GM21526 (cell line): Measurements from ENCODE around the gene ELOVL6.
"Not testable (repeated sequence)": the region's sequence is repeated elsewhere in the genome, so short reads cannot be mapped to it uniquely, and the experiment has no call there.

ENCODE experiments used
- ATAC-seq: cut with Tn5 transposase; IDR thresholded peaks from one replicate; pipeline ENCODE4 v1.9.1; 2021; ENCODE audit warnings: moderate library complexity; ENCODE audit not compliant: unreplicated experiment, low FRiP score

Gene ELOVL6

GRCh38 chr4:110196871-110197528, 1.4 kb downstream of the ELOVL6 start:
- ATAC-seq = peak; percentile 26

GRCh38 chr4:110196206-110196870, 2.1 kb downstream of the ELOVL6 start:
- peak; percentile 31 for ATAC-seq

DNA sequence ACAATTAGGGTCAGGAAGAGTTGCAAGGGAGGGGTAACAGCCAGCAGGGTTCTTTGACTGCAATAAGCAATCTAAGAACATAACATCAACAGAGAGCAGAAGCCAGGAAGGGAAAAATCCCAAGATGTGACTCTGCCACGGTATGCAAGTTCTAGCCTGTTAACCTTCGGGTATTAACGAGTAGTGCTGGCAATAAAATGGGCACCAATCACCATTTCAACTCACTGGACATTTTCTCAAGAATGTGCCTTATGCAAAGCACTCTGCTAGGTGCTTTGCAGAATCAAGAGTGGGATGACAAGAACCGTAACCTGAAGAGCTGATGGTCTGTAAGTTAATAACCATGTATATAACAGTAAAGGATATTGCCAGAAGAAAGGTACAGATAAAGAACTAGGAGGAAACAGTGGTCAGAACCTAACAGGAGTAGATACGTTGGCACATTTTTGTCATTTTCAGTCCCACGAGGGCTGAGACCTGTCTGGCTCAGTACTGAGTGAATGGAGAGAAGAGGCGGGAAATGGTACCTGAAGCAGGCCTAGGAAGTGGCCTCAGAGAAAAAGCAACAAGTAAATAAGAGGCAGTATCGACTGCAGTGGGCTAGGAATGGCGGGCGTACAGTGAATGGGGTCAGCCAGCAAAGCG, 2.7 kb downstream of the ELOVL6 start:
- peak; percentile 1 for ATAC-seq

DNA sequence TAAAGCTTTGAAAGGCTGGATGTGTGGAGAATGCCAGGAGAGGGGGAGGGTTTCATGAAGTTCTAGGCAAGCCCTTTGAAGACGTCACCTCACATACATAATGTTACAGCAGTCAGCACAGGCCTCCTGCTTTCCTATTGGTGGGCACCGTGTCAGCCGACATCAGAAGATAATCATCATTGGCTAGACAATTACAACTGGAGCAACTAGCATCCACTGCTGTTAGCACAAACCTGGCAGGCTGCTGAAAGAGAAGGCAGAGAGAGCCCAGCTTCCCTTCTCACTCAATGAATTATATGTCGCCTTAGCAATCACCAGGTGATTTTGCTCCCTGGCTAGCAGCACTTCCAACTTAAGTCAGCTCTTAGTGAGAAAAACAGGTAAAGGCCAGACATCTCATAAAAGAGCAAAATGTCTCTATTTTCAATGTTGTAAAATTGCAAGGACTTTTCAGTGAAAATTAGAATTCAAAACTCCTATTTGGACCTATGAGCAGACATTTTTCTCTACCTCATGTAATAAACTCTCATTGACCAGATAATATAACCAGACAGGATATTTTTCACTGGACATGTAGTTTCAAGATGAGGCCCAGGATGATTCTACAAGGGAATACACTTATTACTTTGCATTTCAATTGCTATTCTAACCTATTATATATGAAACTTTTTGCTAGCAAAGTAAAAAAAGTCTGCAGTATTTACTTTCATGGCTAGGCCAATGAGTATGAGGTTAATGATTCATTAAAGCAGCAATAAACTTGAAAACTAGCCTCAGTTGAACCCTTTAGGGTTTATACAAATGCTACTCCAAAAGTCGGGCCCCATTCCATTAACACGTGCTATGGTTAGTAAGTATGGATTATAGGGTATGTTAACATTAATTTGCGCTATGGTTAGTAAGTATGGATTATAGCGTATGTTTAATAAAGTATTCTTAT, 4.3 kb downstream of the ELOVL6 start:
- ATAC-seq = peak; percentile 86

GRCh38 chr4:110193287-110193686, 5.1 kb downstream of the ELOVL6 start:
- ATAC-seq = not testable (repeated sequence)

GRCh38 chr4:110190249-110190648, 8.2 kb downstream of the ELOVL6 start:
- ATAC-seq = no peak

- no peak for ATAC-seq
Measured at GRCh38 chr4:110188113-110188512, 10.3 kb downstream of the ELOVL6 start.

DNA sequence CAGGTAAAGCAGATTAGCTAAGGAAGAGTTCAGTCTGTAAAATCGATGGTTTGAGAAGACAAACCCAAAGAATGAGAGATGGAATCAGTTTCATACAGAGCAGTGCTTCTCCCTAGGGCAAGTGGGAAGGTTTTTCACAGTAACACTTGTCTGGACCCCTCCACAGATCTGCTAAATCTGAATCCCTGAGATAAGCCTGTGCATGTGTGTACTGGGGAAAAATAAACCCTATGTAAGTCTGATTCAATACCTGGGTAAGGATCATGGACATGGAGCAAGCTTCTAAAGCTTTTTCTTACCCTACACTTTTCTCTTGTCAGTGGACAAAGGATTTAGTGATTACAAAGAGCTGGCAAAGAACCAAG, 13.6 kb downstream of the ELOVL6 start:
- ATAC-seq = no peak

GRCh38 chr4:110184140-110184790, 14.2 kb downstream of the ELOVL6 start:
- no peak for ATAC-seq

GRCh38 chr4:110183643-110184042, 14.8 kb downstream of the ELOVL6 start:
- ATAC-seq = no peak

- no peak for ATAC-seq
Measured at GRCh38 chr4:110183058-110183457, 15.4 kb downstream of the ELOVL6 start.

GRCh38 chr4:110181890-110182289, 16.5 kb downstream of the ELOVL6 start:
- no peak for ATAC-seq

- no peak for ATAC-seq
Measured at GRCh38 chr4:110175634-110176033, 22.8 kb downstream of the ELOVL6 start.

- ATAC-seq = no peak
Measured at GRCh38 chr4:110172972-110173371, 25.4 kb downstream of the ELOVL6 start.

DNA sequence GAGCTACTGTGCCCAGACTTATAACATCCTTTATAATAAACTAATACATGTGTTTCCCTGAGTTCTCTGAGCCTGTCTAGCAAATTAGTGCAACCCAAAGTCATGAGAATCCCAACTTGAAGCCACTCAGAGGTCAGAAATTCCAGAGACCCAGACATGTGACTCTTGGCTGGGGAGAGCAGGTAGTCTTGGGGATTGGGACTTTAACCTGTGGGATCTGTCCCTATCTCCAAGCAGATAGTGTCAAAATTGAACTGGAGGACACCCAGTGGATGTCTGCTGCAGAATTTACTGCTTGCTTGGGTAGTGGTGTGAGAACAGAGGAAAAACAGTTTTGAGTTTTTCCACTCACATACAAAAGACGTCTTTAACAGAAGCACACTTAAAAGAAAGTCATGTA, 26.4 kb downstream of the ELOVL6 start:
- ATAC-seq = no peak

DNA sequence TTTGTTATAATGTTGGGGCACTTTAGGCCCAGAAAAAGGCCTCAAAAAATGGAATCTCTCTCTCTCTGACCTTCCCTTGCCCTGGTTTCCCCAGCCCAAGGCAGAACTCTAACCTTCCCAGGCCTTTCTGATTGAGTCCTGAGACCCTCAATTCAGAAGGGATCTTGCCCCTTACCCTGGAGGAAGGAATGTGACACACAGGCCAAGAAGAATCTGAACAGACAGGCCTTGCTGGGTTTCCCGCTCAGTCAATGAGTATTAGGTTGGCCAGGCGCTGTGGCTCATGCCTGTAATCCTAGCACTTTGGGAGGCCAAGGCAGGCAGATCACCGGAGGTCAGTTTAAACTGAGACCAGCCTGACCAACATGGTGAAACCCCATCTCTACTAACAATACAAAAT, 27.6 kb downstream of the ELOVL6 start:
- no peak for ATAC-seq

DNA sequence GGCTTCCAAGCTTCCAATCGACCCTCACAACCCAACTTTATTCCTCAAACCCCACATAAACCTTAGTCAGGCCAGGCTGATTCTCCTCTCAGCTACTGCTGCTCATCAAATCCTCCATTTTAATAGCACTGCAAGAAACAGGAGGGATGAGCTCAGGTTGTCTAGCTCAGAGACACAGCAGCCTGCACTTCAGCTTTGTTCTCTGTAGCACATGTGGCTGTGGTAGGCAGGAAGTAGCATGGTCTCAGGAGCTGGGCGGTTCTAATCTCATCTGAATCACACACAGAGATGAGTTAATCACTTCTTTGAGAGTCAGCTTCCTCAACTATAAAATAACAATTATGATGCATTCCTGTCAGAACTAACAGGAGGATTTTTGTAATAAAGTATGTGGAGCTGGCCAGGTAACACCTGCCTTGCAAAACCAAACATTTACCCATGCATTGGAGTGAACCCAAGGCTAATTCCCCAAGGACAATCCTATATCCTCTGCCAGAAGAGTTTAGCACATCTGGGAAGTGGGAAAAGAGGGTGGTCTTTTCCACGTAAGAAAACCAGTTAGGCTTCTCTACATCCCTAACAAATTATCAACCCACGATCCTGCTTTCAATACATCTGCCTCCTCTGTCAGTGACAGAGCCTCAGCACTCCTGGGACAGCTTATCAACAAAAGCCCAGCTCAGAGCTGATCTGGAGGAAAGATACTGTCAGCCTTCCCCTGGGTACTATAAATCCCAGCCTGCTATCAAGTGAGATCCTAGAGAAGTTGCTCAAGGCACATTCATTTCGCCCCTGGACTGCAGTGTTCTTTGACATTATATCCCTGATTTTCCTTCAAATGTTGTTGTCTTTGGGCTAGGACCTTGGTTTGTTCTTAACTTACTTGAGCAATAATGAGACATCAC, 32.8 kb downstream of the ELOVL6 start:
- no peak for ATAC-seq

DNA sequence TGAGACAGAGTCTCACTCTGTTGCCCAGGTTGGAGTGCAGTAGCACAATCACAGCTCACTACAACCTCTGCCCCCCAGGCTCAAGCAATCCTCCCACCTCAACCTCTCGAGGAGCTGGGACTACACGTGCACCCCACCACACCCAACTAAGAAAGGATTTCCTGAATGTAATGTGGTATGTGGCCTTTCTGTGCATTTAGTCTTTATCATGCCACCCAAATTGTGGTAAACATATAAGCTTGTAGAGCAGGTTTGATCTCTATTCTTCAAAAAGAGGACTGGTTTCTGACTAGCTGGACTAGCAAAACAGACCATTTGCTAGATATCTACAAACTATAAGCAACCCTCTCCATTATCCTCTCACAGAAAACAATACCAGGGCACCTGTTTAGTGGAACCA, 33.6 kb downstream of the ELOVL6 start:
- ATAC-seq = no peak

DNA sequence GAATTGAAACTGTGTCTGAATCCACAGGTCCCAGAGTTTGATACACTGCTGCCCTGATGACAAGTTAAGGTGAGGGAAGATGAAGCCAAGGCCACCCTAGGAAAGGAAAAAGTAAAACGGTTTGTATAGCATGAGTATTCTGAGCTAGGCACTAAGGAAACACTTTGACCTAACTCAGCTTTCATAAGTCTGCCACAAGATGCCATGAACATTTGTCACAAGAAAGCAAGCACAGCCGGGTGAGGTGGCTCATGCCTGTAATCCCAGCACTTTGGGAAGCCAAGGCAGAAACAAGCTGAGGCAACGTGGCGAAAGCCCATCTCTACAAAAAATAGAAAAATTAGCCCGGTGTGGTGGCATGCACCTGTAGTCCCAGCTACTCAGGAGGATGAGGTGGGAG, 34.2 kb downstream of the ELOVL6 start:
- no peak for ATAC-seq
